ENCODE results near the gene TMEM232.
"Not testable (repeated sequence)": the region's sequence is repeated elsewhere in the genome, so short reads cannot be mapped to it uniquely, and the experiment has no call there.

TMEM232 gene

GRCh38 chr5:110625376-110625999, 101.0 kb downstream of the TMEM232 start:
- DNase-seq (ENCODE audit: low read depth in 2 of 2), result peak; percentile 21 to 28

DNA sequence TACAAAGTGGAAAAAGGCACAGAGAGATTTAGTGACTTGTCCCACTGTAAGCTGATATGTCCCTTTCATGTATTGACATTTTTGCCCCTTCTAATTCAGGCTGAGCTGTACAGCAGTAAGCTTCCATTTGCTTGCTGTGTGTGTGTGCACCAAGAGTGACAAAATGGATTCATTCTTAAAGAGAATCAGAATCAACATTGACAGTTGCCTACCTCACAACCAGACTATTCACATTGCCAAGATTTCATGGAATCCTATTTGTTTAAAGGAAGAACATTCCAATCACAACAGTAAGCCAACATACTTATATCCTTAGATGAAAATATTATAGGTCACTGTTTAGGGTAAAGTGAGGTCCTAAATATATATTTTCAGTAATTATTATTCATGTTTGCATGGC, 102.6 kb downstream of the TMEM232 start:
- peak; percentile 34 to 35 for DNase-seq (ENCODE audit: low read depth in 2 of 2)

- DNase-seq (ENCODE audit: low read depth in 2 of 2), result no peak
Measured at GRCh38 chr5:110618941-110619340, 107.5 kb downstream of the TMEM232 start.

GRCh38 chr5:110616009-110616408, 110.5 kb downstream of the TMEM232 start:
- DNase-seq (ENCODE audit: low read depth in 2 of 2), result no peak

- no peak for DNase-seq (ENCODE audit: low read depth in 2 of 2)
Measured at GRCh38 chr5:110612794-110613247, 113.7 kb downstream of the TMEM232 start.

- no peak for DNase-seq (ENCODE audit: low read depth in 2 of 2)
Measured at GRCh38 chr5:110611817-110612216, 114.7 kb downstream of the TMEM232 start.

- DNase-seq (ENCODE audit: low read depth in 2 of 2), result no peak
Measured at GRCh38 chr5:110594866-110595265, 131.6 kb downstream of the TMEM232 start.

DNA sequence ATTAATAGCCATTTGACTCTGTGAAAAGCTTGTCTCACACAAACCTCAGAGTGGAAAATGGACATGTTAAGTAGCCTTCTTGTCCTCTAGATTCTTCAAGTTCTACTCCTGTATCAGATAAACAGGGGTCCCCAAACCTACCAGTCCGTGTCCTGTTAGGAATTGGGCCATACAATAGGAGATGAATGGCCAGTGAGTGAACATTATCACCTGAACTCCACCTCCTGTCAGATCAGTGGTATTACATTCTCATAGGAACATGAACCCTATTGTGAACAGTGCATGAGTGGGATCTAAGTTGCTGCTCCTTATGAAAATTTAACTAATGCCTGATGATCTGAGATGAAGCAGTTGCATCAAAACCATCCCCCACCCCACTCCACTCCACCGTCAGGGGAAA, 136.3 kb downstream of the TMEM232 start:
- DNase-seq (ENCODE audit: low read depth in 2 of 2), result peak in 1 of 2 experiments; percentile 4

DNA sequence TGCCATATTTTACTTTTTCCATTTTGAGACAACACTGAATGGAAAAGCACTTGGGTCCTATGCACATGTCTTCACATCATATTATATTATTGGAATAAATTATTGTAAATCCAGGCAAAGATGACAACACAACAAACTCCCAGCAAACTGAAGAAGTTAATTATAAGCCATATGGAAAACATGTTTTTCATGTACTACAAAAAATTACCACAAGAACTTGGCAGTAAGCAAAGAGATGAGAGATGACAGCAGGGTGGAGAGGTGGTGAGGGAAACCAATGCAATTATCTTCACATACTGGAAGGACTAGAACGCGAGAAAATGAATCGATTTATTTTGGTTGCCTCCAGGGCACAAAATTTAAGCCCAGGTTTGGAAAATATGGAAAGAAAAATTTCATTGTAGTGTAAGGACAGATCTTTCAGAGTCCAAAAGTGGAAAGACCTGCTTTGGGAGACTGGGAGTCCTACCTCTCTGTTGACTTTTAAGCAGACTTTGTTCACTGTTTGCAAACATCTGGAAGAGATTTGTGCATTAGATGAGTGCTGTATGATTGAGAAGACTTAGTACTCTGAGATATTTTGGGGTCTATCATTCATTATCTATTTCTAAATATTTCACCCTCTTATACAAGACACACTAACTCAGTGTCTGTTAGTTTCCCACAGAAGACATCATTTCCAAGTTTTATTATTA, 138.0 kb downstream of the TMEM232 start:
- peak; percentile 50 to 58 for DNase-seq (ENCODE audit: low read depth in 2 of 2)

GRCh38 chr5:110580625-110581024, 145.8 kb downstream of the TMEM232 start:
- peak; percentile 16 to 24 for DNase-seq (ENCODE audit: low read depth in 2 of 2)

DNA sequence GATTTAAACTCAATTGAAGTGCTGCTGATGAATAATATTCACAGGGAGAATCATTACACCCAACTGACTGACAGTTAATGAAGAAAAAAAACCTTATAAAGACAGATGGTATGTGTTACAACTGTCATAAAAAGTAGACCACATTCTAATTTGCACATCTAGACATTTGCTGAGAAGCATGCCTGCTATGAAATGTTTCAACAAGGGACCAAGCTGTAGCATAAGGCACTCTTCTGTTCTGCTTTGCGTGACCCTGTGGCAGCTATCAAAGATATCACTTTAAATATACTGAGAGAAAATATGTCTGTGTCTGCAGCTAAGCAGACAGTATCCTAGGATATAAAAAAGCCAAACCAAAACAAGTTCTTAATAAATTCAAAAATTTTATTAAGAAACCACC, 153.7 kb downstream of the TMEM232 start:
- DNase-seq (ENCODE audit: low read depth in 2 of 2), result no peak

DNA sequence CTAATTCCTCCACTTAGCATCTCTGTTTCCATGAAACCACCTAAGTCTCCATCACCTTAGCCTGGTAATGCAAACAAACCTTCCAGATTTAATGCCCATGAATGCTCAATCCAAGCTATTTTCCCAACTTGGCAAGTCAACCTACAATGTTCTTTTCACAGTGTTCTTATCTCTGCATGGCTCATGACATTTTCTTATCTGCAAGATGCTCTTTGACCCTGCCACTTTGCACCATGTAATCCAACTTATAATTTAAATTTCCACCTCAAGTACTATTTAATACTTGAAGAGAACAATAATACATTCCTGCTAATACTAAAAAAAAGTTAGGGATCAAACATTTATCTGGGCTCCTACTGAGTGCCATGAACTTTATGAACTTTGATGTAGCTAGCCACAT, 164.3 kb downstream of the TMEM232 start:
- DNase-seq (ENCODE audit: low read depth in 2 of 2), result no peak

- no peak for DNase-seq (ENCODE audit: low read depth in 2 of 2)
Measured at GRCh38 chr5:110561510-110561909, 165.0 kb downstream of the TMEM232 start.

DNA sequence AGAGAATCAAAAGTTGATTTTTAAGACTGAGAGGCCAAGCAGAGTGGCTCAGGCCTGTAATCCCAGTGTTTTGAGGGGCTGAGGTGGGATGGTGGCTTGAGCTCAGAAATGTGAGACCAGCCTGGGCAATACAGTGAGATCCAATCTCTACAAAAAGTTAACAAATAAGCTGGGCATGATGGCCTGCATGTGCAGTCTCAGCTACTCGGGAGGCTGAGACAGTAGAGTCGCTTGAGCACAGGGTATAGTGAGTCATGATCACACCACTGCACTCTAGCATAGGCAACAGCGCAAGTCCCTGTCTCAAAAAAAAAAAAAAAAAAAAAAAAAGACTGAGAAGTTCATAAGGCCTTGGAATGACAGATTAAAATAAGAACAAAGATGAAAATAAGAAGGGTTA, 177.2 kb downstream of the TMEM232 start:
- no peak for DNase-seq (ENCODE audit: low read depth in 2 of 2)

DNA sequence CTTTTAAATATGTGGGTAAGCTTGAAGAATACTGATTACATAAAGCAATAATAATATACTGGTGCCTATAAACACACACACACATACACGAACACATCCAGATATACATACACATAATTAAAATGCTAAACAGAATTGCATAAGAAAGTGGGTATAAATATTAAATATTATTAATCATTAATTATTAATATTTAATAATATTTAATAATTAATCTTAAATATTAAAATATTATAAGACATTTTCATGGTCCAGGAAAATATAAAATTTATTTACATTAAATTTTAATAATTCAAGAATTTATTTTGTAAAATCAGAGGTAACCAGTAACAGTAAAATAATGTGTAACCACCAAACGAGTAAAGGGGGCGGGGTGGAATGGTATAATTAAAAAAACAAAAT, 178.3 kb downstream of the TMEM232 start:
- no peak for DNase-seq (ENCODE audit: low read depth in 2 of 2)

DNA sequence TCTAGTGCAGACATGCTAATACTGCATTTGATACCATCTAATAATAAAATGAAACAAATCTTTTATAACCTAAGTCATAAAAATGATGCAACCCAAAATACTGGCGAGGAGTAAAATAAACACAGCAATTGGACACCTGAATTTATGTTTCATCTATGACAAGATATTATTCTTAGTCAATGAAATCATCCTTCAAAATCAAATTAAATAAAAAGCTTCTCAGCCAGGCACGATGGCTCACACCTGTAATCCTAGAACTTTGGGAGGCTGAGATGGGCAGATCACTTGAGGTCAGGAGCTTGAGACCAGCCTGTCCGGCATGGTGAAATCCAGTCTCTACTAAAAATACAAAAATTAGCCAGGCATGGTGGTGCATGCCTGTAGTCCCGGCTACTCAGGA, 179.0 kb downstream of the TMEM232 start:
- DNase-seq (ENCODE audit: low read depth in 2 of 2), result no peak

- no peak for DNase-seq (ENCODE audit: low read depth in 2 of 2)
Measured at GRCh38 chr5:110545716-110546115, 180.8 kb downstream of the TMEM232 start.

- DNase-seq (ENCODE audit: low read depth in 2 of 2), result no peak
Measured at GRCh38 chr5:110544603-110545002, 181.9 kb downstream of the TMEM232 start.

GRCh38 chr5:110542949-110543348, 183.5 kb downstream of the TMEM232 start:
- DNase-seq (ENCODE audit: low read depth in 2 of 2), result no peak

DNA sequence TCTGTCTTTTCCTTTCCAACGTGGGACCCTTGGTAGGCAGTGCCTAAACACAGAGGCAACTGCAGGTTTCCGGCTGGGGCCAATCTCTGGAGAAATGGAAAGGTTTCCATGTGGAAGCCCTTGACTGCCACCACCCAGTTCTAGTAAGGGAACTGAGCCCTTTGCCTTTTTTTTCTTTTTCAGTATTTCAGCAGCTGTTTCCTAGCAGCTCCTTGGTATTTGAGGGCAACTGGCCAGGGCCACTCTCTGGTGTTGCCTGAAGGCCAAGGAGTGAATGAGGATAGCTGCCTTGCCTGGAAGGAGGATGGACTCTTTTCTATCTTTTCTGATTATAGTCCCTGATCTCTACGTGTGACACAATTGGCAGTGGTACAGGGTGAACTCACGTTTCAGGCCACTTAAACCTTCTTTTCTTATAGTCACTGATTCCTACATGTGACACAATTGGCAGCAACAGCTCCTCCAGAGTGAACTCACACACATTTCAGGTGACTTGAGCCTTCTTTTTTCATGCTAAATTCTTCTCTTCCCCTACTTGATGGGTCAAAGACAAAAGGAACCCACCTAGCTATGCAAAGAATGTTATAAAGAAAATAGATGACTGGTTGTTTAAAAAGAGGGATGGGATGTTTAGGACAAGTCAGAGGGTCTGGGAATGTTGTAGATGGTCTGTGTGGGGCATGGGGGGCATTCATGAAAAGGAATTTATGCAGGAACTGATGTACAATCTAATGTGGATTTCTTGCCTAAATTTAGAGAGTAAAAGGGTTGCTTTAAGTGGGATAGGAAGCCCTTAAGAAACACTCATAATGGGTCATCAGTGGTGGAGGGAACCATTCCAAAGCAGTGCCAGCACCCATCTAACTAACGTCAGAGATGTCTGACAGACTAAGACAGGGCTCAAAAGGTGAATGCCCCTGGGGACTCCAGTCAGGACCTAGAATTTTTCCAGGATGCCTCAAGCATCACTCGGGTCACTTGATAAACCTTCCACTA, 190.1 kb downstream of the TMEM232 start:
- DNase-seq (ENCODE audit: low read depth in 2 of 2), result no peak

DNA sequence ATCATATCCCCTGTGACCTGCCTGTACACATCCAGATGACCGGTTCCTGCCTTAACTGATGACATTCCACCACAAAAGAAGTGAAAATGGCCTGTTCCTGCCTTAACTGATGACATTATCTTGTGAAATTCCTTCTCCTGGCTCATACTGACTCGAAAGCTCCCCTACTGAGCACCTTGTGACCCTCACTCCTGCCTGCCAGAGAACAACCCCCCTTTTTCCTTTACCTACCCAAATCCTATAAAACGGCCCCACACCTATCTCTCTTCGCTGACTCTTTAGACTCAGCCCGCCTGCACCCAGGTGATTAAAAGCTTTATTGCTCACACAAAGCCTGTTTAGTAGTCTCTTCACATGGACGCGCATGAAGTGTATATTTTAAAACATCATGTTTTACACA, 191.3 kb downstream of the TMEM232 start:
- DNase-seq (ENCODE audit: low read depth in 2 of 2), result not testable (repeated sequence)

- no peak for DNase-seq (ENCODE audit: low read depth in 2 of 2)
Measured at GRCh38 chr5:110525762-110526161, 200.7 kb downstream of the TMEM232 start.
